HEK293 (cell line): Measurements from ENCODE around the gene ANKRD13D.

Experiments used
- CTCF ChIA-PET: fragments of 350-600 bp; formaldehyde crosslinking; extraction: SDS; loops from one replicate; lab custom pipeline; 2021; ENCODE audit warnings: antibody characterized with exemption; lab: Yijun Ruan, JAX
- POLR2A ChIA-PET: fragments of 300-600 bp; formaldehyde crosslinking; extraction: SDS; loops from one replicate; lab custom pipeline; 2020; ENCODE audit warnings: antibody characterized with exemption, inconsistent platforms; lab: Yijun Ruan, JAX
- H3K27ac ChIP-seq: fragments of 200-500 bp; sonication (Bioruptor generic); 2 replicates; pipeline ENCODE4 v1.5.1; 2014; ENCODE audit warnings: low read depth, low read length, control low read depth, inconsistent platforms; ENCODE audit errors: extremely low read depth
- H3K36me3 ChIP-seq, 2 experiments: fragments of 200-500 bp in 1 of 2; sonication (Bioruptor generic) in 1 of 2; 1 replicate in 1 of 2; 2 replicates in 1 of 2; pipeline ENCODE4 v1.5.1; 2014 to 2017; ENCODE audit warnings: inconsistent platforms in 2 of 2, low read length in 2 of 2; ENCODE audit not compliant: control insufficient read depth in 2 of 2, insufficient read depth in 1 of 2
- H3K4me1 ChIP-seq: fragments of 200-500 bp; sonication (Bioruptor generic); 2 replicates; pipeline ENCODE4 v1.5.1; 2014; ENCODE audit warnings: mild to moderate bottlenecking, low read length, inconsistent platforms; ENCODE audit not compliant: control insufficient read depth, insufficient read depth
- H3K4me3 ChIP-seq: 2 replicates; pipeline ENCODE4 v1.5.1; 2011; ENCODE audit warnings: low read depth, mild to moderate bottlenecking, control low read depth, low read length, moderate library complexity
- H3K9me3 ChIP-seq: fragments of 200-500 bp; sonication (Bioruptor generic); 2 replicates; pipeline ENCODE4 v1.5.1; 2014; ENCODE audit warnings: low read depth, low read length, inconsistent platforms; ENCODE audit not compliant: control insufficient read depth, insufficient read depth
- GFI1B ChIP-seq: fragments of 450-650 bp; formaldehyde crosslinking; IDR thresholded peaks from 2 replicates; pipeline ENCODE4 v1.5.1; 2016; ENCODE audit warnings: missing biosample characterization, missing genetic modification characterization
- ZFP3 ChIP-seq: fragments of 450-650 bp; formaldehyde crosslinking; IDR thresholded peaks from 2 replicates; pipeline ENCODE4 v1.5.1; 2016; ENCODE audit warnings: low read depth, missing biosample characterization, missing genetic modification characterization
- ZIC2 ChIP-seq: fragments of 450-650 bp; formaldehyde crosslinking; IDR thresholded peaks from 2 replicates; pipeline ENCODE4 v1.5.1; 2016; ENCODE audit warnings: missing biosample characterization, missing genetic modification characterization
- ZNF664 ChIP-seq: fragments of 450-650 bp; formaldehyde crosslinking; IDR thresholded peaks from 2 replicates; pipeline ENCODE4 v1.5.1; 2016; ENCODE audit warnings: missing biosample characterization, missing genetic modification characterization
- ZNF76 ChIP-seq: fragments of 450-650 bp; formaldehyde crosslinking; IDR thresholded peaks from 2 replicates; pipeline ENCODE4; 2016; ENCODE audit warnings: low read depth, missing biosample characterization, missing genetic modification characterization, borderline replicate concordance
- ZNF791 ChIP-seq: fragments of 450-650 bp; formaldehyde crosslinking; IDR thresholded peaks from 2 replicates; pipeline ENCODE4 v1.5.1; 2016; ENCODE audit warnings: missing biosample characterization, missing genetic modification characterization
- ZSCAN30 ChIP-seq: fragments of 450-650 bp; IDR thresholded peaks from 2 replicates; pipeline ENCODE4 v1.5.1; 2018; ENCODE audit warnings: missing biosample characterization, mild to moderate bottlenecking, missing genetic modification characterization, moderate library complexity
- TF ChIP-seq, protein P1 (sequence below): fragments of 450-650 bp; formaldehyde crosslinking; IDR thresholded peaks from 2 replicates; pipeline ENCODE4 v1.5.1; 2016; ENCODE audit warnings: missing biosample characterization, missing genetic modification characterization
- TF ChIP-seq, protein P2 (sequence below): fragments of 450-650 bp; IDR thresholded peaks from 2 replicates; pipeline ENCODE4 v1.5.1; 2018; ENCODE audit warnings: missing biosample characterization, mild to moderate bottlenecking, missing genetic modification characterization
- TF ChIP-seq, protein P3 (sequence below): fragments of 450-650 bp; formaldehyde crosslinking; conservative IDR thresholded peaks from 2 replicates; pipeline ENCODE4 v1.5.1; 2016; ENCODE audit warnings: low read depth, missing biosample characterization, missing genetic modification characterization
- TF ChIP-seq, protein P4 (sequence below): fragments of 450-650 bp; formaldehyde crosslinking; IDR thresholded peaks from 2 replicates; pipeline ENCODE4 v1.5.1; 2016; ENCODE audit warnings: missing biosample characterization, missing genetic modification characterization
- TF ChIP-seq, protein P5 (sequence below): fragments of 450-650 bp; formaldehyde crosslinking; IDR thresholded peaks from 2 replicates; pipeline ENCODE4 v1.5.1; 2016; ENCODE audit warnings: missing biosample characterization, missing genetic modification characterization
- TF ChIP-seq, protein P6 (sequence below): fragments of 450-650 bp; formaldehyde crosslinking; IDR thresholded peaks from 2 replicates; pipeline ENCODE4 v1.5.1; 2017; ENCODE audit warnings: missing biosample characterization, missing genetic modification characterization
- TF ChIP-seq, protein P7 (sequence below): fragments of 450-650 bp; formaldehyde crosslinking; IDR thresholded peaks from 2 replicates; pipeline ENCODE4 v1.5.1; 2016; ENCODE audit warnings: missing biosample characterization, missing genetic modification characterization

The ANKRD13D gene

DNA sequence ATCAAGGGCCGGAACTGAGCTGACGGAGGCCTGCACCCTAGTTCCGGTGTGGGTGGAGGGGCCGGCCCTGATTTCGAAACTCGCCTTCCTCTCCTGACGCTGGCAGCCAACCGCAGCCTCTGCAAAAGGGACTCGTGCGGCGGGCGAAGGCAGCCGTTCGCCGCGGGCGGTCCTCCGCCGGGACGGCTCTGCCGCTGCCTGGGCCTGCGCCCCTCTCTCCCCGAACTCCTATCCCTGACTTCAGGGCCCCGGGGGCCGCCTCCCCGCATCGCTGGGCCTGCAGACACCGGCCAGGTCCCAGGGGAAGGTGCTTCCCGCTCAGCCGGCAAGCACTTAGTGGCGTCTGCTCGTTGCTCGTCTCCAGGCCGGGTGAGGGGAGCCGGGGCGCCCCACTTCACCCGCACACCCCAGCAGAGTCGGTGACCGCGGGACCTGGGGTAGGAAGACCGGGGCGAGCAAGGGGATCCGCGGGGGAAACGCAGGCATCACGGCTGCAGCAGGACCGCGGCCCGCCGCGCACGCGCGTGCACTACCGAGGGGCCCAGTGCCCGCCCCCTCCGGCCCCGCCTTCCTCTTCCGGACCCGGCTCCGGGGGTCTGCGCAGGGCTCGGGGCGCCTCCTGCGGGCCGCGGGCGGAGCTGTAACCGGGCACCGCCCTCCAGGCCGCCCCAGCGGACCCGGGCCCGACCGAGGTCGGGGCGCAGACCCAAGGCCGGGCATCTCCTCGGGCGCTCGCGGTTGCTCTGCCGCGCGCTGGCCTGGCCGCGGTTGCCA, 464 bp upstream of the ANKRD13D start (continued):
- TF ChIP-seq, protein P1, sequence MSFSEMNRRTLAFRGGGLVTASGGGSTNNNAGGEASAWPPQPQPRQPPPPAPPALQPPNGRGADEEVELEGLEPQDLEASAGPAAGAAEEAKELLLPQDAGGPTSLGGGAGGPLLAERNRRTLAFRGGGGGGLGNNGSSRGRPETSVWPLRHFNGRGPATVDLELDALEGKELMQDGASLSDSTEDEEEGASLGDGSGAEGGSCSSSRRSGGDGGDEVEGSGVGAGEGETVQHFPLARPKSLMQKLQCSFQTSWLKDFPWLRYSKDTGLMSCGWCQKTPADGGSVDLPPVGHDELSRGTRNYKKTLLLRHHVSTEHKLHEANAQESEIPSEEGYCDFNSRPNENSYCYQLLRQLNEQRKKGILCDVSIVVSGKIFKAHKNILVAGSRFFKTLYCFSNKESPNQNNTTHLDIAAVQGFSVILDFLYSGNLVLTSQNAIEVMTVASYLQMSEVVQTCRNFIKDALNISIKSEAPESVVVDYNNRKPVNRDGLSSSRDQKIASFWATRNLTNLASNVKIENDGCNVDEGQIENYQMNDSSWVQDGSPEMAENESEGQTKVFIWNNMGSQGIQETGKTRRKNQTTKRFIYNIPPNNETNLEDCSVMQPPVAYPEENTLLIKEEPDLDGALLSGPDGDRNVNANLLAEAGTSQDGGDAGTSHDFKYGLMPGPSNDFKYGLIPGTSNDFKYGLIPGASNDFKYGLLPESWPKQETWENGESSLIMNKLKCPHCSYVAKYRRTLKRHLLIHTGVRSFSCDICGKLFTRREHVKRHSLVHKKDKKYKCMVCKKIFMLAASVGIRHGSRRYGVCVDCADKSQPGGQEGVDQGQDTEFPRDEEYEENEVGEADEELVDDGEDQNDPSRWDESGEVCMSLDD = peak; percentile 74
- TF ChIP-seq, protein P2, sequence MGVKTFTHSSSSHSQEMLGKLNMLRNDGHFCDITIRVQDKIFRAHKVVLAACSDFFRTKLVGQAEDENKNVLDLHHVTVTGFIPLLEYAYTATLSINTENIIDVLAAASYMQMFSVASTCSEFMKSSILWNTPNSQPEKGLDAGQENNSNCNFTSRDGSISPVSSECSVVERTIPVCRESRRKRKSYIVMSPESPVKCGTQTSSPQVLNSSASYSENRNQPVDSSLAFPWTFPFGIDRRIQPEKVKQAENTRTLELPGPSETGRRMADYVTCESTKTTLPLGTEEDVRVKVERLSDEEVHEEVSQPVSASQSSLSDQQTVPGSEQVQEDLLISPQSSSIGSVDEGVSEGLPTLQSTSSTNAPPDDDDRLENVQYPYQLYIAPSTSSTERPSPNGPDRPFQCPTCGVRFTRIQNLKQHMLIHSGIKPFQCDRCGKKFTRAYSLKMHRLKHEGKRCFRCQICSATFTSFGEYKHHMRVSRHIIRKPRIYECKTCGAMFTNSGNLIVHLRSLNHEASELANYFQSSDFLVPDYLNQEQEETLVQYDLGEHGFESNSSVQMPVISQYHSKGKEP (tag by site-specific recombination) = 0 out of 2 replicates have a peak, but pooled peaks have one; percentile 20
- TF ChIP-seq ZSCAN30 = 0 out of 2 replicates have a peak, but pooled peaks have one; percentile 24
- TF ChIP-seq, protein P3, sequence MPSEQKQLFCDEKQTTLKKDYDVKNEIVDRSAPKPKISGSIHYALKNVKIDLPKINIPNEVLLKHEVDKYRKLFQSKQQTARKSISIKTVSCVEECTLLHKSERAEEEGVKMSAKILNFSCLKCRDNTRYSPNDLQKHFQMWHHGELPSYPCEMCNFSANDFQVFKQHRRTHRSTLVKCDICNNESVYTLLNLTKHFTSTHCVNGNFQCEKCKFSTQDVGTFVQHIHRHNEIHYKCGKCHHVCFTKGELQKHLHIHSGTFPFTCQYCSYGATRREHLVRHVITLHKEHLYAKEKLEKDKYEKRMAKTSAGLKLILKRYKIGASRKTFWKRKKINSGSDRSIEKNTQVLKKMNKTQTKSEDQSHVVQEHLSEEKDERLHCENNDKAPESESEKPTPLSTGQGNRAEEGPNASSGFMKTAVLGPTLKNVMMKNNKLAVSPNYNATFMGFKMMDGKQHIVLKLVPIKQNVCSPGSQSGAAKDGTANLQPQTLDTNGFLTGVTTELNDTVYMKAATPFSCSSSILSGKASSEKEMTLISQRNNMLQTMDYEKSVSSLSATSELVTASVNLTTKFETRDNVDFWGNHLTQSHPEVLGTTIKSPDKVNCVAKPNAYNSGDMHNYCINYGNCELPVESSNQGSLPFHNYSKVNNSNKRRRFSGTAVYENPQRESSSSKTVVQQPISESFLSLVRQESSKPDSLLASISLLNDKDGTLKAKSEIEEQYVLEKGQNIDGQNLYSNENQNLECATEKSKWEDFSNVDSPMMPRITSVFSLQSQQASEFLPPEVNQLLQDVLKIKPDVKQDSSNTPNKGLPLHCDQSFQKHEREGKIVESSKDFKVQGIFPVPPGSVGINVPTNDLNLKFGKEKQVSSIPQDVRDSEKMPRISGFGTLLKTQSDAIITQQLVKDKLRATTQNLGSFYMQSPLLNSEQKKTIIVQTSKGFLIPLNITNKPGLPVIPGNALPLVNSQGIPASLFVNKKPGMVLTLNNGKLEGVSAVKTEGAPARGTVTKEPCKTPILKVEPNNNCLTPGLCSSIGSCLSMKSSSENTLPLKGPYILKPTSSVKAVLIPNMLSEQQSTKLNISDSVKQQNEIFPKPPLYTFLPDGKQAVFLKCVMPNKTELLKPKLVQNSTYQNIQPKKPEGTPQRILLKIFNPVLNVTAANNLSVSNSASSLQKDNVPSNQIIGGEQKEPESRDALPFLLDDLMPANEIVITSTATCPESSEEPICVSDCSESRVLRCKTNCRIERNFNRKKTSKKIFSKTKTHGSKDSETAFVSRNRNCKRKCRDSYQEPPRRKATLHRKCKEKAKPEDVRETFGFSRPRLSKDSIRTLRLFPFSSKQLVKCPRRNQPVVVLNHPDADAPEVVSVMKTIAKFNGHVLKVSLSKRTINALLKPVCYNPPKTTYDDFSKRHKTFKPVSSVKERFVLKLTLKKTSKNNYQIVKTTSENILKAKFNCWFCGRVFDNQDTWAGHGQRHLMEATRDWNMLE = 0 out of 2 replicates have a peak, but pooled peaks have one; percentile 8
- no peak for TF ChIP-seq GFI1B (tag by site-specific recombination)

DNA sequence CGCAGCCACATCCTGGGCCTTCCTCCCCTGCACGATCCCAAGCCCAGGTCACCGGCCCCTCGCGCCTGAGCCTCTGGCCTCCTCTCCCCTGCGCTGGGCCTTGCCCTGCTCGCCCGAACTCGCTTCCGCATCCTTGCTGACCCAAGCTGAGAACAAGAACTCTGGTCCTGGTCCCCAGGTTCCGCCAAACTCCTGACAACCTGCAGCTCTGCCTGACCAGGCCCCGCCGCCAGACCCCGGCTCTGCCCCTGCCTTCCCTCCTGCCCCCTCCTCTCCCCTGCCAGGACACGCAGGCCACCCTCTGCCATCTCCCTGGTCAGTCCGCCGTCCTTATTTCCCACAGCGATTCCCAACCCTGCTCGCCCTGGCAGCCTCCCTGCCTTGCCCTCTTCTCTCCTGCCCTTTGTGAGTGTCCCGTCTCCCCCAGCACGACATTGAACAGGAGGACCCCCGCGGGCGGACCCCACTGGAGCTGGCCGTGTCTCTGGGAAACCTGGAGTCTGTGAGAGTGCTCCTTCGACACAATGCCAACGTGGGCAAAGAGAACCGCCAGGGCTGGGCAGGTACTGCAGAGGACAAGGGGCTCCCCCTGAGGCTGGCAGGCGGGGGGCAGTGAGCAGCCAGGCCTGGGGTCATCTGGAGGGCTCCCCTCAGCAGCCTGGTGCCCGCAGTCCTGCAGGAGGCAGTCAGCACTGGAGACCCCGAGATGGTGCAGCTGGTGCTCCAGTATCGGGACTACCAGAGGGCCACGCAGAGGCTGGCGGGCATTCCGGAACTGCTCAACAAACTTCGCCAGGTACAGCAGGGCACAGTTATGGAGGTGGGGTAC, 762 bp downstream of the ANKRD13D start:
- Histone ChIP-seq H3K27ac (peak overlapping the region; percentile 70), H3K36me3 (peaks cover 6 to 72% of the 10 kb centered on the region in 2 experiments; a peak in 2 of 3 replicates), H3K9me3 (no peaks in the 10 kb centered on the region), H3K4me1 (no peaks in the 10 kb centered on the region), H3K4me3 (peak overlapping the region; percentile 81)
- ChIA-PET CTCF (interaction anchor here (0.7 to 3.9 kb wide), 3 partner anchors 28 to 302 kb away, joined by 4 to 17 read pairs (median 6); no protein-coding TSS in a partner anchor), POLR2A (interaction anchor here (1.1 to 3.0 kb wide), 4 partner anchors 10 to 28 kb away, joined by 3 to 26 read pairs (median 17); partner anchors contain the start of gene SSH3)
- TF ChIP-seq ZNF664 (tag by site-specific recombination) = no peak
- peak; percentile 11; the same call in 1 of the 2 replicates for TF ChIP-seq ZIC2
- TF ChIP-seq, protein P4, sequence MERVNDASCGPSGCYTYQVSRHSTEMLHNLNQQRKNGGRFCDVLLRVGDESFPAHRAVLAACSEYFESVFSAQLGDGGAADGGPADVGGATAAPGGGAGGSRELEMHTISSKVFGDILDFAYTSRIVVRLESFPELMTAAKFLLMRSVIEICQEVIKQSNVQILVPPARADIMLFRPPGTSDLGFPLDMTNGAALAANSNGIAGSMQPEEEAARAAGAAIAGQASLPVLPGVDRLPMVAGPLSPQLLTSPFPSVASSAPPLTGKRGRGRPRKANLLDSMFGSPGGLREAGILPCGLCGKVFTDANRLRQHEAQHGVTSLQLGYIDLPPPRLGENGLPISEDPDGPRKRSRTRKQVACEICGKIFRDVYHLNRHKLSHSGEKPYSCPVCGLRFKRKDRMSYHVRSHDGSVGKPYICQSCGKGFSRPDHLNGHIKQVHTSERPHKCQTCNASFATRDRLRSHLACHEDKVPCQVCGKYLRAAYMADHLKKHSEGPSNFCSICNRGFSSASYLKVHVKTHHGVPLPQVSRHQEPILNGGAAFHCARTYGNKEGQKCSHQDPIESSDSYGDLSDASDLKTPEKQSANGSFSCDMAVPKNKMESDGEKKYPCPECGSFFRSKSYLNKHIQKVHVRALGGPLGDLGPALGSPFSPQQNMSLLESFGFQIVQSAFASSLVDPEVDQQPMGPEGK = peak; percentile 18; the same call in 1 of the 2 replicates
- TF ChIP-seq ZNF791 (tag by site-specific recombination) = no peak
- TF ChIP-seq, protein P2 (tag by site-specific recombination) = no peak
- TF ChIP-seq, protein P5, sequence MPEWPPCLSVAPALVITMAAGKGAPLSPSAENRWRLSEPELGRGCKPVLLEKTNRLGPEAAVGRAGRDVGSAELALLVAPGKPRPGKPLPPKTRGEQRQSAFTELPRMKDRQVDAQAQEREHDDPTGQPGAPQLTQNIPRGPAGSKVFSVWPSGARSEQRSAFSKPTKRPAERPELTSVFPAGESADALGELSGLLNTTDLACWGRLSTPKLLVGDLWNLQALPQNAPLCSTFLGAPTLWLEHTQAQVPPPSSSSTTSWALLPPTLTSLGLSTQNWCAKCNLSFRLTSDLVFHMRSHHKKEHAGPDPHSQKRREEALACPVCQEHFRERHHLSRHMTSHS (tag by site-specific recombination) = no peak
- TF ChIP-seq ZNF76 (tag by site-specific recombination) = no peak
- TF ChIP-seq, protein P6, sequence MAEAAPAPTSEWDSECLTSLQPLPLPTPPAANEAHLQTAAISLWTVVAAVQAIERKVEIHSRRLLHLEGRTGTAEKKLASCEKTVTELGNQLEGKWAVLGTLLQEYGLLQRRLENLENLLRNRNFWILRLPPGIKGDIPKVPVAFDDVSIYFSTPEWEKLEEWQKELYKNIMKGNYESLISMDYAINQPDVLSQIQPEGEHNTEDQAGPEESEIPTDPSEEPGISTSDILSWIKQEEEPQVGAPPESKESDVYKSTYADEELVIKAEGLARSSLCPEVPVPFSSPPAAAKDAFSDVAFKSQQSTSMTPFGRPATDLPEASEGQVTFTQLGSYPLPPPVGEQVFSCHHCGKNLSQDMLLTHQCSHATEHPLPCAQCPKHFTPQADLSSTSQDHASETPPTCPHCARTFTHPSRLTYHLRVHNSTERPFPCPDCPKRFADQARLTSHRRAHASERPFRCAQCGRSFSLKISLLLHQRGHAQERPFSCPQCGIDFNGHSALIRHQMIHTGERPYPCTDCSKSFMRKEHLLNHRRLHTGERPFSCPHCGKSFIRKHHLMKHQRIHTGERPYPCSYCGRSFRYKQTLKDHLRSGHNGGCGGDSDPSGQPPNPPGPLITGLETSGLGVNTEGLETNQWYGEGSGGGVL (tag by site-specific recombination) = no peak
- TF ChIP-seq, protein P7, sequence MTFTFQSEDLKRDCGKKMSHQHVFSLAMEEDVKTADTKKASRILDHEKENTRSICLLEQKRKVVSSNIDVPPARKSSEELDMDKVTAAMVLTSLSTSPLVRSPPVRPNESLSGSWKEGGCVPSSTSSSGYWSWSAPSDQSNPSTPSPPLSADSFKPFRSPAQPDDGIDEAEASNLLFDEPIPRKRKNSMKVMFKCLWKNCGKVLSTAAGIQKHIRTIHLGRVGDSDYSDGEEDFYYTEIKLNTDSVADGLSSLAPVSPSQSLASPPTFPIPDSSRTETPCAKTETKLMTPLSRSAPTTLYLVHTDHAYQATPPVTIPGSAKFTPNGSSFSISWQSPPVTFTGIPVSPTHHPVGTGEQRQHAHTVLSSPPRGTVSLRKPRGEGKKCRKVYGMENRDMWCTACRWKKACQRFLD (tag by site-specific recombination) = no peak
- TF ChIP-seq ZFP3 (tag by site-specific recombination) = no peak
